HG03575 (cell line): ENCODE results near the gene AKT3.
"Not testable (repeated sequence)": the region's sequence is repeated elsewhere in the genome, so short reads cannot be mapped to it uniquely, and the experiment has no call there.

ENCODE experiments used
- ATAC-seq: cut with Tn5 transposase; IDR thresholded peaks from one replicate; pipeline ENCODE4 v1.9.1; 2021; ENCODE audit not compliant: unreplicated experiment, insufficient number of reproducible peaks, low FRiP score; ENCODE audit errors: extremely low read depth

Gene AKT3

DNA sequence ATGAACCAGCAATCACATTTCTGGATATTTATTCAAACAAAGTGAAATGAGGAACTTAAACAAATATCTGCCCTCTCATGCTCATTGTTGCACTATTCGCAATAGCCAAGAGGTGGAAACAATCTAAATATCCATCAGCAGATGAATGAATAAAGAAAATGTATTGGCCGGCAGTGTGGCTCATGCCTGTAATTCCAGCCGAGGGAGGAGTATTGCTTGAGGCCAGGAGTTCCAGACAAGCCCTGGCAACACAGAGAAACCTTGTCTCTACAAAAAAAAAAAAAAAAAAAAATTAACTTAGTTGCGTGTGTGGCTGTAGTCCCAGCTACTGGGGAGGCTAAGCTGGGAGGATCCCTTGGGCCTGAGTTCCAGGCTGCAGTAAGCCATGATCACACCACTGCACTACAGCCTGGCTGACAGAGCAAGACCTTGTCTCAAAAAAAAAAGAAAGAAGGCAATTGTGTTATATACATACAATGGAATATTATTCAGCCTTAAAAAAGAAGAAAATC lies 191.4 kb downstream of the AKT3 start:
- ATAC-seq: no peak

DNA sequence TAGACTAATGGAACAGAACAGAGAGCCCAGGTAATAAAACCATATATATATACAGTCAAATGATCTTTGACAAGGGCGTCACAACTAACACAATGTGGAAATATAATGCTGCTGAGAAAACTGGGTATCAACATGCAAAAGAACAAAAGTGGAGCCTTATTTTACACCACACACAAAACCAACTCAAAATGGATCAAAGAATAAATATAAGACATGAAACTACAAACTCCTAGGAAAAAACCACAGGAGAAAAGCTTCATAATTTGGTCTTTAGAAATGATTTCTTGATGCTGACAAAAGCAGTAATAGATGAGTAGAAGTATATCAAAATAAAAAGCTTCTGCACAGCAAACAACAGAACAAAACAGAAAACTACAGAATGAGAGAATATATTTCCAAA lies 192.2 kb downstream of the AKT3 start:
- ATAC-seq: no peak

DNA sequence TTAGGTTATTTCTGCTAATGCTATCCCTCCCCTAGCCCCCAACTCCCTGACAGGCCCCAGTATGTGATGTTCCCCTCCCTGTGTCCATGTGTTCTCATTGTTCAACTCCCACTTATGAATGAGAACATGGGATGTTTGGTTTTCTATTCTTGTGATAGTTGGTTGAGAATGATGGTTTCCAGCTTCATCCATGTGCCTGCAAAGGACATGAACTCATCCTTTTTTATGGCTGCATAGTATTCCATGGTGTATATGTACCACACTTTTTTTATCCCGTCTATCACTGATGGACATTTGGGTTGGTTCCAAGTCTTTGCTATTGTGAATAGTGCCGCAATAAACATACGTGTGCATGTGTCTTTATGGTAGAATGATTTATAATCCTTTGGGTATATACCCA lies 200.5 kb downstream of the AKT3 start:
- ATAC-seq: not testable (repeated sequence)

DNA sequence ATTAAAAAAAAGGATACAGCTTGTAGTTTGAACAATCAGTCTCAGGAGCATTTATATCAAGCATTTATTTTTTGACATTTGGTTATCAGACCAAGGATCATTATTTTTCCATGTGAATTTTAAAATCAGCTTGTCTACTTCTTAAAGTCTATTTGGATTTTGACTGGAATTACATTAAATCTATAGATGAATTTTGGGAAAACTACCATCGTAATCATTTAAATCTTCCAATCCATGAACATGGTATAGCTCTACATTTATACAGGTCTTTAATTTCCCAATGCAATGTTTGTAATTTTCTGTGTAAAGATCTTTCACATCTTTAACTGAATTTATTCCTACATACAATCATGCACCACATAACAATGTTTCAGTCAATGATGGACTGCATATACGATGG lies 203.2 kb downstream of the AKT3 start:
- no peak for ATAC-seq

DNA sequence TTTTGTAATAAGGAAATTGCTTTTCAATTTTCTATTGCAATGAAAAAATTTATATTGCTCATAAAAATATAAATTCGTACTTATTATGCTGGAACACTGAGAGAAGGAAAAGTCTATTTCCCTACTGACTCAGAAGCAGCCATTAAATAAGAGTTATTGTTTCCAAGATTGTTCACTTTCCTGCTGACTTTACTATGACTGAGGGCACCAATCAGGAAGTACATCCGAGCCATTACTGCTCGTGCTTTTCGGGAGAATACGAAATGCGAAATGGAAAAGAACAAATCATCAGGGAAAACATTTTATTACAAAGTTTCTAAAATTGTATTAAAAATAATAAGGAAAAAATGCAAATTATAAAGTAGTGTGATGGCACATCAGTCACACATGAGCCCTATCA lies 204.8 kb downstream of the AKT3 start:
- ATAC-seq: no peak

DNA sequence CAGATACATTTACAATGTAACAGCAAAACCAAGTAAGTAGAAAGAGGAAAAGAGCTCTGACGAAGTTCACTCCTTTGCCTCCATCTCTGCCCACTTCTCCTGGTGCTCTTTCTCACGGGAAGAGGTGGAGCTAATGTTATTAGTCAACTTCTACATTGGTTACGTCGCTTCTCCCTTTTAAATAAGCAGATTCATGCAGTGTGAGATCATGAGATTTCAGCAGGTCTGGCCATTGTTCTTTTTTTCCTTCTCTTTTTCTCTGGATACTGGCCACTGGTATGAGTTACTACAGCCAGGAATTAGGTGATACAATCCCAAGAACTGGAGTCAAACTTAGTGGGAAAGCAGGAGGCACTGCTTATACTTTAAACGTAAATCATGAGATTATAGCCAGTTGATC lies 207.1 kb downstream of the AKT3 start:
- ATAC-seq: no peak

DNA sequence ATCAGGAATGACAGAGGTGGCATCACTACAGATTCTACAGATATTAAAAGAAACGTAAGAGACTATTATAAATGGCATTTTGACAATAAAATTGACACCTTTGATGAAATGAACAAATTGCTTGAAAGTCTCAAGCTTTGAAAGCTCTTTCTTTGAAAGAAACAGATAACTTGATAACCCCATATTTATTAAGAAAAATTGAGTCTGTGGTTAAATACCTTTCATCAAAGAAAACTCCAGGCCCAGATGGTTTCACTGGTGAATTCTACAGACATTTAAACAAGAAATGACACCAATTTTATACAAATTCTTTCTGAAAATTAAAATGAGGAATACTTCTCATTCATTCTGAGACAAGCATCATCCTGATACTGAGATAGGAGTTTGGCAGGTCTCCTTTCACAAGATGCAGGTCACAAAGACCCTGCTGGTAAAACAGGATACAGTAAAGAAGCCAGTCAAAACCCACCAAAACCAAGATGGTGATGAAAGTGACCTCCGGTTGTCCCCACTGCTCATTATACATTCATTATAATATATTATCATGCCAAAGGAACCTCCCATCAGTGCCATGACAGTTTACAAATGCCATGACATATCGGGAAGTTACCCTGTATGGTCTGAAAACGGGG lies 210.9 kb downstream of the AKT3 start:
- ATAC-seq: no peak

DNA sequence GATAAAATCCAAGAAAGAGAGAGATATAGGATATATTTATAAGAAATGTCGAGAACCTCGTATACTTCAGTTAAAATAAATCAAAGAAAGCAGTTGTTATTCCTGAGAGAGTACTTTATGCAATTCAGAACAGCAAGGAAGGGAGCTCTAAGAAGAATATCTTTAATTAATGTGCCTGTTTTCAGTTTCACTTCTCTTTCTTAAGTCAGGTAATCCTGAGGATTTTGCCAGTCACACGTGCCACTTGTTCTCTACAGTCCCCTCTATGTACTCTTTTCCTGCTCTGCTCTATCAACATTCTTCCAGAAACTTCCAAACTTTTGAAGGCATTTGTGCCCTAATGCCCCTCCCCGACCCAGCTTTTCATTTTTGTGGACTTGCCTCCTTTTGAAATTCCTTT lies 211.9 kb downstream of the AKT3 start:
- ATAC-seq: no peak

DNA sequence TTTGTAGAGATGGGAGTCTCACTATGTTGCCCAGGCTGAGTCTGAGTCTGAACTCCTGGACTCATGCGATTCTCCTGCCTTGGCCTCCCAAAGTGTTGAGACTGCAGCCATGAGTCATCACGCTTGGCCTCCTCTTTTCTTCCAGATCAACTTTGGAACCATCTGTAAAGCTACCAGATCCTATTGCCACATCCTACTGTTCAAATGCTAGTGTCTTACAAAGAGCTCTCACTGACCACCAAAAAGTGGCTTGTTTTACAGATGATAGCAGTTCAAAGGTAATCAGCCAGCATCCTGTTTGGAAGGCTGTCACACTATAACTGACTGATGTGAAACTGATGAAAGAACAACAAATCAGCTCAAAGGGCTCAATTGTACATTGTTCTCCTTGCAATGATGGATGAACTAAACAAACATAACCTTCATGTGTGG lies 221.6 kb downstream of the AKT3 start:
- no peak for ATAC-seq

DNA sequence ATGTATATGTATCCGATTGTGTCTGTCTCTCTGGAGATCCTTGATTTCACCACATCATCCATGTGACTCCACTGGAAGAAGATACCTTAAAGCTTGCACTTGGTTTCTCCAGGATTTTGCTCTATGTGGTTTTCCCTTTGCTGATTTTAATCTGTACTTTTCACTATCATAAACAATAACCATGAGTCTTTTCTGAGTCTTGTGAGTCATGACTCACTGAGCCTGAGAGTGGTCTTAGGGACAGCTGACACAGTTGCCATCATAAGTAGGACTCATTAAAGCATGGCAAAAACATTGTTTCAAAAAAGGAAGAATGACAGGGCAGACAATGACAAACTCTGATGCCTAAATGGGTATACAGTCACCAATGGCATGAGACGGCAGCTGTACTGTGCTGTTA lies 226.2 kb downstream of the AKT3 start:
- no peak for ATAC-seq

DNA sequence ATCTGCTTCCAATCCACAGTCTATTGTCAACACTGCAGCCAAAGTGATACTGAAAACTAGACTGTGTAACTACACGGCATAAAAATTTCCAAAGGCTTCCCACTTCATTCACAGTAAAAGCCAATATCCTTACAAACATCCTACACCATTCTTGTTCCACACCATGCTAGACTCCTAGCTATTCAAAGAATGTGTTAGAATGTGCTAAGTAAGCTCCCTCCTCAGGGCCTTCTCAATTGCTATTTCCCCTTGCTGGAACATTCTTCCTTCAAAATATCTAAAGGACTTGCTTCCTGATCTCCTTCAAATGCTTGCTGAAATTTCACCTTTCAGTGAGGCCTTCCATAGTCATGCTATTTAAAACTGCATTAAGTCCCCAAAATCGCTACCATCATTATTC lies 228.1 kb downstream of the AKT3 start:
- ATAC-seq: no peak

DNA sequence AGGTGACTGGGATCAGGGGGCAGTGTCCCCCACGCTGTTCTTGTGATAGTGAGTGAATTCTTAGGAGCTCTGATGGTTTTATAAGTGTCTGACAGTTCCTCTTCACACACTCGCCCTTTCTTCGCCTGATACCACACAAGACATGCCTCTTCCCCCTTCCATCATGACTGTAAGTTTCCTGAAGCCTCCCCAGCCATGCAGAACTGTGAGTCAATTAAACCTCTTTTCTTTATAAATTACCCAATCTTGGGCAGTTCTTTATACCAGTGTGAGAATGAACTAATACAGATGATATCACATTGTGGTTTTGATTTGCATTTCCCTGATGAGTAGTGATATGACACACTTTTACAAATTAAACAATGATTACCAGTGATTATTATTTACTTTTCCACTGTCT lies 229.9 kb downstream of the AKT3 start:
- ATAC-seq: no peak

DNA sequence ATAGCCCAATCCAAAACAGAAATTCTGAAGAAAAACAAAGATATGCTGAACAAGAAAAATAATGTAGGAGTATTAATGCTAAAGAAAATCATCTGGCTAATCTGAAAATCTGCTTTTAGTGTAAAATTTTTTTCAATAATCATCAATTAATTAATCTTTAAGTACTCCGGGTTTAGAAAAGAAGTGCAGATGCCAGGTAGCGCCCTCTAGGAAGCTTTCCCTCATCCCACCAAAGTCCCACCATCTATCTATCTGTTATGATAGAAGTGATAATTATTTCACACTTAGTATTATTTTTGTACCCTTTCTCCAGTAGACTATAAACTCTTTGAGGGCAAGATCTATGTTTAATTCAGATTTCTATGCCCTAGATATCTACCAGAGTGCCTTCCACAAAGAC lies 240.3 kb downstream of the AKT3 start:
- ATAC-seq: no peak

DNA sequence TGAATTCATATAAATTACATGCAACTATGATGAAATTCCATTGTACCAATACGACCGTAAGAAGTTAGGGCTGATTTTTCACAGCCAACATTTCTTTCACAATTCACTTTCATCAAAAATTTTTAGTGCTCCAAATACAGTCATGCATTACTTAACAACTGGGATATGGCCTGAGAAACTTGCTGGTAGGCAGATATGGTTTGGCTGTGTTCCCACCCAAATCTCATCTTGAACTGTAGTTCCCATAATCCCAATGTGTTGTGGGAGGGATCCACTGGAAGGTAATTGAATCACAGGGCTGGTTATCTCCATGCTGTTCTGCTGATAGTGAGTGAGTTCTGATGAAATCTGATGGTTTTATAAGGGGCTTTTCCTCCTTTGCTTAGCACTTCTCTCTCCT lies 244.4 kb downstream of the AKT3 start:
- no peak for ATAC-seq

DNA sequence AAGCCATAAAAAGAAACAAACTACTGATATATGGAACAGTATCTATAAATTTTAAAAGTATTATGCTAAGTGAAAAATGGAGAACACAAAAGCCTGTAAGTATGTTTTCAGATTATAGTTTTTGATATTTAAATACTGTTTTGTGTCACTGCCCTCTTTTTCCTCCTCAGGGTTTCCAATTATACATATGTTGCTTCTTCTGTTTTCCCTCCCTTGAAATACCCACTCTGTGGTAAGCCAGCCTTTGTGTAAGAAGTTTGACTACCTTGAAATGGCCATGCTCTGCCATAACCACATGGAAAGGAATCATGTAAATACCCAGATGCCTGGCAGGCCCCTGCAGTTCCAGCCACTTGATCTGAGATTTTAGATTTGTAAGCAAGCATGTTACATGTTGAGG lies 248.3 kb downstream of the AKT3 start:
- ATAC-seq: no peak

DNA sequence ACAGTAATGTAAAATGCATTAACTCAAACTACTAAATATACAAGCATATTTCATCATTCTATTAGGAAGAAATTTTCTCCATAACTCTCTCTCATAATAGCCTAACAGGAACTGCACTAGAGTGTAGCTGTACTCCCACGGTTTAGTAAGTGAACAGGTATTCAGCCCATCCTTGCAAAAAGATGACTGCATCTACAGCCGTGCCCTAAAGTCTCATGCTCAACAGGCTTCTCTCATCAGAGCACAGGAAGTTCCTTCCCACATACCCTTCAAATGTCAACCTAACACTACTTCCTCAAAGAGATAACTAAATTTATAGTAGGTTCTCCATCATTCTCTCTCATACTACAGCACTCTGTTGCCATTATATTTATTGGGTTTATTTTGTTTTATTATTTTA lies 251.6 kb downstream of the AKT3 start:
- no peak for ATAC-seq

DNA sequence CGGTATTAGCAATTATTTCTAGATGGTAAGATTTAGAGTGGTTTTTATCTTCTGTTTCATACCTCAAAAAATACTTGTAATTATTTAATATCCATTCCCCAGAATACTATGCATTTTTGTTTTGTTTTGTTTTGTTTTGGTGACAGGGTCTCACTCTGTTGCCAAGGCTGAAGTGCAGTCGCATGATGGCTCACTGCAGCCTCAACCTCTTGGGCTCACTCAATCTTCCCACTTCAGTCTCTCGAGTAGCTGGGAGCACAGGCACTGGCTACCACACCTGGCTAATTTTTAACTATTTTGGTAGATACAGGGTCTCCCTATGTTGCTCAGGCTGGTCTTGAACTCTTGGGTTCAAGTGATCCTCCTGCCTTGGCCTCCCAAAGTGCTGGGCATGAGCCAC lies 252.7 kb downstream of the AKT3 start:
- ATAC-seq: no peak

DNA sequence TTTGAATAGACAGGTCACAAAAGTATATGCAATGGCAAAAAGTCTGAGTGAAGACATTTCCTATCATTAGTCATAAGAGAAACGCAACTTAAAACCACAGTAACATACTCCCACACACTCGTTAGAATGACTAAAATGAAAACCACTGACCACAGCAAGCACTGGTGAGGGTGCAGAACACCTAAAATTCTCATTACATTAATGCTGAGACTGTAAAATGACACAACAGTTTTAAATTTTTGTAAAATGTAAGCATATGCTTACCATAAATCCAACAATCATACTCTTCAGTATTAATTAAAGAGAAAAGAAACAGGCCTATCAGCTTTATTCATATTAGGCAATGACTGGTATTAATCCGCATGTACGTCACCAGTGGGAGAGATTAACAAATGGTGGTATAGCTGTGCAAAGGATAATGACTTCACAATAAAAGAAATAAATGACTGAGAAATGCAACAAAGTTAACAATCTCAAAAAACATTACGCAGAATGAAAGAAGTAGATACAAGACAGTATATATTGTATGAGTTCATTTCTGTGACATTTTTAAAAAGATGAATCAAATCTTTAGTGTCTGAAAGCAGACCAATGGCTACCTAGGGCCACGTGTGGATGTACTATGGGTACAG lies 253.5 kb downstream of the AKT3 start:
- ATAC-seq: peak; percentile 94

DNA sequence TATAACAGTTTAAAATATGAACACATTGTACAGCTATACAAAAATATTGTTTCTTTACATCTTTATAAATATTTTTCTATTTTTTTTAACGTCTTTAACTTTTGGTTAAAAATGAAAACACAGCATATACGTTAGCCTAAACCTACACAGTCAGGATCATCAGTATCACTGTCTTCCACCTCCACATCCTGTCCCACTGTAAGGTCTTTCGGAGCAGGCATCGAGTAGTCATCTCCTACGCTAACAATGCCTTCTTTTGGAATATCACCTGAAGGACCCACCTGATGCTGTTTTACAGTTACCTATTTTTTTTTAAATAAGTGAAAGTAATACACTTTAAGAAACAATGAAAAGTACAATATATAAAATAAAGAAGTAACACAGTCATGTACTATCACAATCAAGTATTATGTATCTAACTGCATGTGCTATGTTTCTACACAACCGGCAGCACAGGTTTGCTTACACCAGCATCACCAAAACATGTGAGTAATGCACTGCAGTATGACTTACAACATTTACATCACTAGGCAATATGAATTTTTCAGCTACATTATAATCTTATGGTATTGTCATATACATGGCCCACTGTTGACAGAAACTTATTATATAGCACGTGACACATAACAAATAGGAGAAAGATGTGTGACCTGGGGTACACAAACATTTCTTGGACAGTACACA lies 254.4 kb downstream of the AKT3 start:
- no peak for ATAC-seq

DNA sequence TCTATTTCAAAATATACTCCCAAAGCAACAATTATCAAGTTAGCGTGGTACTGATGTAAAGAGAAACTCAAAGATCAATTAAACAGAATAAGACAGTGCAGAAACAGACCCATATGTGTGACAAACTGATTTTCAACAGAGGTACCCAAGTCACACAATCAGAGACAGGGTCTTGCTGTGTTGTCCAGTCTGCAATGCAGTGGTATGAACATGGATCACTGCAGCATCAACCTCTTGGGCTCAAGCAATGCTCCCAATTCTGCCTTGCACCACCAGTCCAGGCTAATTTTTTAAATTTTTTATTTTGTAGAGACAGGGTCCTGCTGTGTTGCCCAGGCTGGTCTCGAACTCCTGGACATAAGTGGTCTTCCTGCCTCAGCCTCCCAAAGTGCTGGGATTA lies 255.6 kb downstream of the AKT3 start:
- no peak for ATAC-seq
